D721Med (cell line): ENCODE measurements around the gene METTL24.

Experiments
- DNase-seq: peaks from one replicate; pipeline ENCODE4 v3.0.0; 2011; ENCODE audit warnings: low spot score; ENCODE audit not compliant: insufficient read length
- FAIRE-seq: peaks from 2 replicates; lab custom pipeline; 2011; peaks lifted over from hg19 to GRCh38; lab: Jason Lieb, UNC
- TF ChIP-seq, protein P1 (sequence below): IDR thresholded peaks from 2 replicates; pipeline ENCODE4 v1.5.1; 2012; ENCODE audit warnings: mild to moderate bottlenecking, control low read depth; ENCODE audit not compliant: insufficient read depth; ENCODE audit errors: missing control alignments

Gene METTL24

DNA sequence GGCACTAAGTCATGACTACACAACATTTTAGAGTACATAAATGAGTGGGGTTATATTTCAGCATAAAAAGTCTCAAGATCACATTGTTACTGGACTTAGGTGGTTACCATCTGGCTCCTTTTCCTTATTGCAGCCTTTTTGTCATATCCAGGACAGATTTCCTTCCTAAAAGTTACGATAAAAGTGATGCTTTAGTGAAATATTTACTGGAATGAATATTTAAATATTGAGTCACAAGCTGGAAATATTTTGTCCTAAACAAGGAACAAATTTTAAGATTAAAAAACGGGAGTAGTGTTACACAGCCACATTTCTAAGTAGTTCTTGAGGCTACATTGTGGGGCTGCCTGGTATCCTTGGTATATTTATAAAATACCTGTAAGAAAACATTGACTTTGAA, 125.7 kb downstream of the METTL24 start:
- DNase-seq (no peak), FAIRE-seq (no peak)
- TF ChIP-seq, protein P1, sequence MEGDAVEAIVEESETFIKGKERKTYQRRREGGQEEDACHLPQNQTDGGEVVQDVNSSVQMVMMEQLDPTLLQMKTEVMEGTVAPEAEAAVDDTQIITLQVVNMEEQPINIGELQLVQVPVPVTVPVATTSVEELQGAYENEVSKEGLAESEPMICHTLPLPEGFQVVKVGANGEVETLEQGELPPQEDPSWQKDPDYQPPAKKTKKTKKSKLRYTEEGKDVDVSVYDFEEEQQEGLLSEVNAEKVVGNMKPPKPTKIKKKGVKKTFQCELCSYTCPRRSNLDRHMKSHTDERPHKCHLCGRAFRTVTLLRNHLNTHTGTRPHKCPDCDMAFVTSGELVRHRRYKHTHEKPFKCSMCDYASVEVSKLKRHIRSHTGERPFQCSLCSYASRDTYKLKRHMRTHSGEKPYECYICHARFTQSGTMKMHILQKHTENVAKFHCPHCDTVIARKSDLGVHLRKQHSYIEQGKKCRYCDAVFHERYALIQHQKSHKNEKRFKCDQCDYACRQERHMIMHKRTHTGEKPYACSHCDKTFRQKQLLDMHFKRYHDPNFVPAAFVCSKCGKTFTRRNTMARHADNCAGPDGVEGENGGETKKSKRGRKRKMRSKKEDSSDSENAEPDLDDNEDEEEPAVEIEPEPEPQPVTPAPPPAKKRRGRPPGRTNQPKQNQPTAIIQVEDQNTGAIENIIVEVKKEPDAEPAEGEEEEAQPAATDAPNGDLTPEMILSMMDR = no peak

- DNase-seq = no peak
- FAIRE-seq = no peak
- TF ChIP-seq, protein P1 = no peak
Observed at GRCh38 chr6:110226261-110226660, 131.9 kb downstream of the METTL24 start.

DNA sequence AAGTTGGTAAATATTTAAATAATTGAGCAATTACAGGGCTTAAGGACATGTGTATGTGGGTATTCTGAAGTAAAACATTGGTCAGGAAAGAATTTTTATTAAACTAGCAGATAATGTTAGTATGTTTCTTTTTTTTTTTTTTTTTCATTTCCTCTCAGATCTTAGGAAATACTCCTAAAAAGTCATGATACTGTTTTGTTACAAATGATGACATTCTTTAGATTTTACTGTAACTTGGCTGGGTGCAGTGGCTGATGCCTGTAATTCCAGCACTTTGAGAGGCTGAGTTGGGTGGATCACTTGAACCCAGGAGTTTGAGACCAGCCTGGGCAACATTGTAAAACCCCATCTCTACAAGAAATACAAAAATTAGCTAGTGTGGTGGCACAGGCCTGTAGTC, 136.4 kb downstream of the METTL24 start:
- no peak for DNase-seq
- no peak for FAIRE-seq
- TF ChIP-seq, protein P1 = no peak

DNA sequence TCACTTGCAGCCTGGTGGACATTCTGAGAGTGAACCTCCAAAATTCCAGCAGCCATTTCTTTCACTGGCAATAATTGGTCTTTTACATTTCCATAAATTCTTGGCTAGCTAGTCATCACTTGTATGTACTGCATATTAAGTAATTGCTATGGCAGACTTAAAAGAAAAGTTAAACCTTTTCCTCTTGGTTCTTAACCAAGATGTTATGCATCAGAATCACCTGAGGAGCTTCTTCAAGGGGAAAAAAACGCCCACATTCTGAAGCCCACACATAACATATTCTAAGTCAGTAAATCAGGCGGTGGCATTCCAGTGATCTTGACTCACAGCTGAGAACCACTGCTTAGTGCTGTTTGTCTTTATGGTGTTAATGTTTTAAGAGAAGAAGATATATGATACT, 140.9 kb downstream of the METTL24 start:
- no peak for DNase-seq
- TF ChIP-seq, protein P1 = no peak
- FAIRE-seq = no peak

DNA sequence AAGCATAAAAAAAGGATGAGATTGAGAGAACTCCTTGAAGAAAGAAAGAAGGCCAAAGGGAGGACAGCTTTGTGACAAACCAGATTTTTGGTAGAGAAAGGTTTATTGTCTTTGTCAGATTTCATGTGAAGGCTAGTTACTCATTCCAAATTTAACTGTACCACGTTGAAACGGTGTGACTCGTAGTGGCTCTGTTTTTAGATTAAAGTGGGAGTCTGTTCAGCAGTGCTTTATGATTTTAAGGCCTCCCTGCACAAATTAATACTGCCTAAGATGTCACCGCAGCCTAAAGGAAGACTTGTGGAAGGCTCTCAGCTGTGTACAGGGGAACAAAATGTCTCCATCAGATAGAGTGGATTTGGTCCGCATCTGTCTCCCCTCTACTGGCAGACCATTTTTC, 142.0 kb downstream of the METTL24 start:
- TF ChIP-seq, protein P1 = no peak
- DNase-seq (no peak), FAIRE-seq (no peak)

DNA sequence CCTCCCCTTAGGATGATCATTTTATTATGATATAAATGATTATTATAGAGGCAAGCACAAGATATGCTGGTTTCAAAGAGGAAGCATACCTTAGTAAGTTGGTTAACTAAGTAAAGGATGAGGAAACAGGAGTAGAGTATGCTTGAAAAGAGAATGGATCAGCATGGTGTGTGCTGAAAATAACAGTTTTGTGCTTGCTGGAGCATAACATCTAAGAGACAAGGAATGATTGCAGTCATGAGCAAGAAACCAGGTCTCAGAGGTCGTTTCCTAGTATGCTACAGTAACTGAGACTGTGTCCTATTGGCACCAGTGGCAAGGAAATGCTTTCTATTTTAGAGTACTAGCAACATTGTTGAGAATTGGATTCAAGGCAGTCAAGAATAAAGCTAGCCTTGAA, 143.8 kb downstream of the METTL24 start:
- FAIRE-seq = peak; percentile 16
- TF ChIP-seq, protein P1 = no peak
- DNase-seq = no peak

- FAIRE-seq = no peak
- TF ChIP-seq, protein P1 = no peak
- DNase-seq = no peak
Observed at GRCh38 chr6:110211753-110212152, 146.4 kb downstream of the METTL24 start.
